Activated T-cell treated with anti-CD3 and anti-CD28 coated beads, Interleukin-2, amount 50 U/mL, for 4 hours (primary cell): Measurements from ENCODE around the gene EXD3. TPM values are rescaled to one million over a fixed set of nuclear protein-coding genes. Genes with fewer than 3 reads are reported as not detected.

Experiments used
- ATAC-seq, 2 donors: fragments of 200-7000 bp; cut with Tn5 transposase; one replicate each; pipeline ENCODE4 v1.10.0; 2021
- DNase-seq: peaks from one replicate; pipeline ENCODE4 v3.0.0-alpha.2; 2020
- H3K27me3 Mint-ChIP-seq: one replicate; pipeline ENCODE4 v1.8.0; 2021; ENCODE audit warnings: low read depth, mixed read lengths
- H3K36me3 Mint-ChIP-seq: one replicate; pipeline ENCODE4 v1.8.0; 2022; ENCODE audit warnings: mixed read lengths; ENCODE audit not compliant: insufficient read depth
- H3K4me1 Mint-ChIP-seq: one replicate; pipeline ENCODE4 v1.8.0; 2021; ENCODE audit warnings: low read depth, mixed read lengths
- H3K4me3 Mint-ChIP-seq: one replicate; pipeline ENCODE4 v1.8.0; 2021; ENCODE audit warnings: mild to moderate bottlenecking, moderate library complexity, mixed read lengths
- H3K9me3 Mint-ChIP-seq: one replicate; pipeline ENCODE4 v1.8.0; 2021; ENCODE audit warnings: mixed read lengths
- total RNA-seq, 3 donors: library from RNA; stranded (reverse); gene quantifications; one replicate each; pipeline ENCODE4 v1.2.1, GENCODE V29; 2021

EXD3 gene
- total RNA-seq, 3 donors from 2014 or later = 1.7 to 2.8 (median 2.5) TPM

- Mint-ChIP-seq H3K36me3 (no peaks in the 10 kb centered on the region), H3K4me3 (no peak overlapping the region), H3K9me3 (no peaks in the 10 kb centered on the region), H3K27me3 (peaks cover 10% of the 10 kb centered on the region), H3K4me1 (no peaks in the 10 kb centered on the region)
- ATAC-seq (no peak), DNase-seq (no peak)
Measured at GRCh38 chr9:137314561-137315560, 108.1 kb downstream of the EXD3 start.

- H3K9me3 Mint-ChIP-seq = no peaks in the 10 kb centered on the region
- ATAC-seq (no peak), DNase-seq (no peak)
- no peak overlapping the region for H3K4me3 Mint-ChIP-seq
- no peaks in the 10 kb centered on the region for H3K36me3 Mint-ChIP-seq
- peaks cover 10% of the 10 kb centered on the region for H3K27me3 Mint-ChIP-seq
- no peaks in the 10 kb centered on the region for H3K4me1 Mint-ChIP-seq
Measured at GRCh38 chr9:137313956-137314560, 108.9 kb downstream of the EXD3 start.

- ATAC-seq (no peak), DNase-seq (no peak)
- H3K4me1 Mint-ChIP-seq = no peaks in the 10 kb centered on the region
Measured at GRCh38 chr9:137313326-137313936, 109.5 kb downstream of the EXD3 start.

DNA sequence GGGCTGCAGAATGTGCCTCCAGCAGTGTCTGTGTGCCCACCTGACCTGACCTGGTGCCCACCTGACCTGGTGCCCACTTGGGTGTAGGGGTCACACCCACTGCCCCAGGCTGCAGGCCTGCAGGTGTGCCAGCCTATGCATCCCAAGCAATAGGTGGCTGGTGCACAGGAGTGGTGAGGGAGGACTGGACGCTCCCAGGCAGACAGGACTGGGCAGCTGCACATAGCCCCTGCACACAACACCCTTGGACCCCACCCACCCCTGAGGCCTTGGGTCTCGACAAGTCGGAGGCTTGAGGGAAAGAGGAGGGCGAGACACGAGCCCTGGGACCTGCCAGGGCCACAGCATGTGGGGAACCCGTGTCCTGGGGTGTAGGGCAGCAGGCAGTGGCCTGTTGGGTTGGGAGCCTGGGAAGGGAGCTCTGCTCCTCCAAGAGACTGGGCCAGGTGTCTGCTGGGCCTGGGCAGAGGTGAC, 110.1 kb downstream of the EXD3 start:
- no peak for DNase-seq

More at GRCh38 chr9:137313326-137313936, 109.5 kb downstream of the EXD3 start:
- no peaks in the 10 kb centered on the region for H3K9me3 Mint-ChIP-seq
- no peaks in the 10 kb centered on the region for H3K36me3 Mint-ChIP-seq
- H3K27me3 Mint-ChIP-seq = peaks cover 10% of the 10 kb centered on the region
- no peak overlapping the region for H3K4me3 Mint-ChIP-seq

DNA sequence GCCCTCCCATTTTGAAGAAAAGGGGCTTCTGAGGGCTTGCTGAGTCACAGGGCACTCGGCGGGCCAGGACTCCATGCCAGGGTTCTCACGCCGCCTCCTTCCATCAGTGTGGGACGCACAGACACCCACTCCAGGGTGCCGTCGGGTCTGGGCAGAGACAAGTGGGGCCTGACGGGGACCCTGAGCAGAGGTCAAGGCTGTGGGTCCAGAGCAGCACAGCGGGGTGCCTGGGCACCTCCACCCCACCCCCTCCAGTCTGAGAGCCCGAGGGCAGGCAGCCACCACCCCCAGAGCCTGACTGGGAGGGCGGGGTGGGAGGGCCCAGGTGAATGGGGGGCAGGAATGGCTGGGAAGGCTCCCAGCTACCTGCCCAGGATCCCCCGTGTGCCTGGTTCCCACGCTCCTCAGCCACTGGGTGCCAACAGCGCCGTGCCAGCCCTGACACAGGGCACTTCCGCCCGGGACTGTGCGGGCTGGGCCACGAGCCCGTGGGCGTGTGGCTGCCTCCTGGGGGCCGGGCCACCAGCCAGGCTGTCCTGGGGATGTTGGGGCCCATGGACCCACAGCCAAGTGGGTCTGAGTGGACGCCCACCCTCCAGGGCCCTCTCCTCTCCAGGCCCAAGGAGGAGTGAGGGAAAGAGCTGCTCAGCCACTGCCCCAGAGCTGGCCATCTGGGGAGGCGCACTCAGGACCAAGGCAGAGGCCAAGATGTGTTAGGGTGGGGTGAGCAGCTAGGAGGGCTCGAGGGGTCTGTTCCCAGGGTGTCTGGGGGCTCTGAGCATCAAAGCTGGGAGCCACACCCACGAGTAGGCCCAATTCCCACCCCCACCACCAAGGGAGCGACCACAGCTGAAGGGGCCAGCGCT, 110.7 kb downstream of the EXD3 start:
- DNase-seq = no peak
- no peak for ATAC-seq
- H3K36me3 Mint-ChIP-seq = no peaks in the 10 kb centered on the region
- H3K27me3 Mint-ChIP-seq = peaks cover 8% of the 10 kb centered on the region
- no peaks in the 10 kb centered on the region for H3K4me1 Mint-ChIP-seq
- H3K4me3 Mint-ChIP-seq = no peak overlapping the region
- H3K9me3 Mint-ChIP-seq = no peaks in the 10 kb centered on the region

More for the DNA sequence above, 110.1 kb downstream of the EXD3 start:
- Mint-ChIP-seq H3K9me3 (no peaks in the 10 kb centered on the region), H3K4me1 (no peaks in the 10 kb centered on the region), H3K36me3 (no peaks in the 10 kb centered on the region), H3K27me3 (peaks cover 10% of the 10 kb centered on the region), H3K4me3 (no peak overlapping the region)
- no peak for ATAC-seq

- Mint-ChIP-seq H3K9me3 (no peaks in the 10 kb centered on the region), H3K4me1 (no peaks in the 10 kb centered on the region), H3K36me3 (no peaks in the 10 kb centered on the region), H3K4me3 (no peak overlapping the region), H3K27me3 (peaks cover 3% of the 10 kb centered on the region)
- DNase-seq (peak; percentile 42), ATAC-seq (peak in 1 of 2 donors; percentile 38)
Measured at GRCh38 chr9:137311171-137311985, 111.6 kb downstream of the EXD3 start.

- ATAC-seq = no peak
- Mint-ChIP-seq H3K4me3 (no peak overlapping the region), H3K4me1 (peaks cover 3% of the 10 kb centered on the region), H3K27me3 (peaks cover 3% of the 10 kb centered on the region), H3K9me3 (no peaks in the 10 kb centered on the region), H3K36me3 (no peaks in the 10 kb centered on the region)
- no peak for DNase-seq
Measured at GRCh38 chr9:137310189-137311052, 112.5 kb downstream of the EXD3 start.

DNA sequence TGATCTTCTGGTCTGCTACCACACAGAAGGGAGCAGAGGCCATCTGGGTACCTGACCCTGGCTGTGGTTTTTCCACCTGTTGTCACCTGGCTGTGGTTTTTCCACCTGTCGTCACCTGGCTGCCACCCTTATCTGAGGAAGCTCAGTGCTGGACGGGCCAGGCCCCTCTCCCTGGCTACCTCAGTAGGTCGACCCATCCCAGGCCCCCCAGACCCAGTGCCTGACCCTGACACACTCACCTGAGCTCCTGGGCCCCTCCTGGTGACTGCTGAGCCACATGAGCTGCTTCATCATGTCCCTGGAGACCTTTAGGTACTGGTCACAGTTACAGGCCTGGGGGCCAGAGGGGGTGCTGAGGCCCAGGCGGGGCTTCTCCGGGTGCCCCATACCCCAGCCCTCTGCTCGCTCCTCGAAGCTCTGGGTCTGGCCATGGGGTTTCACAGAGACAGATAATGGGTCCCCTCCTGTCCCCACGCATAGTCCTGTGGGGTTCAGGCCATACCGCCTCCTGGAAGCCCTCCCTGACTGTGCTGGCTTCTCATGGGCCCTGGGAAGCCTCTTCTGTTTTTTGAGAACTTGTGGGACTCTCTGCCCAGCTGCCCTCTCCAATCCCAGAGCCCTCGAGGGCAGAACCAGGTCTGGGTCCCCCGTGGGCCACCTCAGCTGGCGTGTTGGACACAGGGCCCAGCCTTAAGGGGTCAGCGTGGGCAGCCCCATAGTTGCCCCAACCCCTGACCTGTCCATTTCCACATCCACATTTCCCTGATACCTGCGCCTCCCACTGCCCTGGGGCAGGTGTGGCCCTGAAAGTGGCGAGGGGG, 113.4 kb downstream of the EXD3 start:
- no peak for ATAC-seq
- H3K36me3 Mint-ChIP-seq = no peaks in the 10 kb centered on the region
- H3K4me3 Mint-ChIP-seq = no peak overlapping the region
- peaks cover 7% of the 10 kb centered on the region for H3K4me1 Mint-ChIP-seq
- H3K27me3 Mint-ChIP-seq = peaks cover 3% of the 10 kb centered on the region
- no peak for DNase-seq
- no peaks in the 10 kb centered on the region for H3K9me3 Mint-ChIP-seq

DNA sequence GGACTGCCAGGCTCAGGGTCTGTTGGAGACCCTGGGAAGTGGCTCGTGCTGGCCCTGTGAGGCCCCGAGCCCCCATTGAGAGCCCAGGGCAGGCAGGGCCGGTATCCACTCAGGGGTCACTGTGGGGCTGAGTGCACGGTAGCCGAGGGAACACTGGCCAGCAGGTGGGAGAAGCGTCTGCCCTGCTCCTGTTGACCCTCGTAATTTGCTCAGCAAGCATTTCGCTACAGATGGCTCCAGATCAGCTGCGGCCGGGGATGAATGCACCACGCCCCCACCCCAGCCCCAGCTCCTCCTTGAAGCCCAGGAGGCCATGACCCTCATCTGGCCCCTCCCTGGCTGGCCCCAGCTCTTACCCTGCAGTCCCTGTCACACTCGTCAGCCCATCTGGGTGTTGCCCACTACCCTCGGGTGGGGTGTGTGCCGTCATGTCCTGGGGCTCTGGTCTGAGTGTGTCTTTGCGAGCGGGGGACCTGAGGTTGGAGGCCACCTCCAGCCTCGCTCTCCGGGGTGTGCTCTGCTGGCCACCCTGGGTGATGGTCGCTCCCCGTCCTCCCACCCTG, 114.8 kb downstream of the EXD3 start:
- peaks cover 7% of the 10 kb centered on the region for H3K4me1 Mint-ChIP-seq
- H3K4me3 Mint-ChIP-seq = no peak overlapping the region
- ATAC-seq (no peak), DNase-seq (no peak)
- H3K9me3 Mint-ChIP-seq = no peaks in the 10 kb centered on the region
- no peaks in the 10 kb centered on the region for H3K27me3 Mint-ChIP-seq
- H3K36me3 Mint-ChIP-seq = no peaks in the 10 kb centered on the region

DNA sequence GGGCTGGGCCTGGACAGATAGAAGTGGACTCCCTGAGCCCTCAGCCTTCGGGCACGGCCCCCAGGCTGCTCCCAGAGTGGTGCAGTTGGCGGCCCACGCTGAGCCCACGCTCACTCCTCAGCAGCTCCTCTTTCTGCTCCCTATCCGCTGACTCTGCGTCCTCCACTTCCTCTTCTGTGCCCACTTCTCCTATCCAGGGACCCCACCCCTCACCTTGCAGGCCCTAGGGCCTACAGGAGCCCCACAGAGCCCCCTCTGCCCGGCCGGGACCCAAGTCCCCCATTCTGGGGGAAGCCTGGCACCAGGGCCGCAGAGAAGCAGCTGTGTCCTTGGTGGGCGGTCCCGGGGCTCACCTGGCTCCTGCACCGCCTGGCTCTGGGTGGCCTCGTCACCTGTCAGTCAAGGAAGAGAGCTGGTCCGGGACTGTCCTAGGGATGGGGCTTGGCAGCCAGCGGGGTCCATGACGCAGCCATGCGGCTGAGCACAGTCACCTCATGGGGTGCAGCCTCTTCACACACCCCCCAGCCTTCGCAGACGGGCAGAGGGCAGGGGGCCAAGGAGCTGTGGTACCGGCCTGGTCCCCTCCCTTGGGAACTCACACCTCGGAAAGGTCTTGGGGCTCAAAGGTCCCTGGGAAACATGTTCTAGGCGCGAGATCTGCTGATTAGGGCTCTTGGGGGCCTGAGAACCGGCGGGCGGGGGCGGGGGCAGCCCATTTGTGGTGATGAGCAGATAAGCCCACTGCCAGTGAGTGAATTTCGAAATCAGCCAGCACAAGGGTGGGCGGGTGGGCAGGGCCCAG, 115.5 kb downstream of the EXD3 start:
- no peaks in the 10 kb centered on the region for H3K36me3 Mint-ChIP-seq
- no peak for ATAC-seq
- no peak overlapping the region for H3K4me3 Mint-ChIP-seq
- H3K27me3 Mint-ChIP-seq = no peaks in the 10 kb centered on the region
- peaks cover 7% of the 10 kb centered on the region for H3K4me1 Mint-ChIP-seq
- no peaks in the 10 kb centered on the region for H3K9me3 Mint-ChIP-seq
- DNase-seq = no peak

DNA sequence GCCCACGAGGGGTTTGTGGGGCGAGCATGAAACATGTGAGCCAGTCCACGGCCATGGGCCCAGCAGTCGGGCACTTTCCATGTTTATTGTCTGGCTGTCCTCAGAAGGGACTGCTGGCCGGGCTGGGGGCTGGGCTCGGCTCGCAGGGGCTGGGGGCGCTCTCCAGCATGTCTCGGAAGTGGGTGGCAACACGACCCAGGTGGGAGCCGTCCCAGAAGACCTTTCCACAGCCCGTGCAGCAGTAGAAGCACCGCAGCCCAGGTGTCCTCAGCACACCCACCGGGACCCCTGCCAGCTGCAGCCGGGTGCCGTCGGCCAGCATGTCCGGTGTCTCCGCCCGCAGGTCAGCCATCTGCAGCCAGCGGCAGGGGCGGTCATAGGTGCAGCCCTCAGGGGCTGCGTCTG, 116.1 kb downstream of the EXD3 start:
- ATAC-seq (no peak), DNase-seq (no peak)
- Mint-ChIP-seq H3K9me3 (no peaks in the 10 kb centered on the region), H3K36me3 (no peaks in the 10 kb centered on the region), H3K27me3 (no peaks in the 10 kb centered on the region), H3K4me3 (no peak overlapping the region), H3K4me1 (peaks cover 7% of the 10 kb centered on the region)
